ENCODE results near the gene ABTB2.

DNA sequence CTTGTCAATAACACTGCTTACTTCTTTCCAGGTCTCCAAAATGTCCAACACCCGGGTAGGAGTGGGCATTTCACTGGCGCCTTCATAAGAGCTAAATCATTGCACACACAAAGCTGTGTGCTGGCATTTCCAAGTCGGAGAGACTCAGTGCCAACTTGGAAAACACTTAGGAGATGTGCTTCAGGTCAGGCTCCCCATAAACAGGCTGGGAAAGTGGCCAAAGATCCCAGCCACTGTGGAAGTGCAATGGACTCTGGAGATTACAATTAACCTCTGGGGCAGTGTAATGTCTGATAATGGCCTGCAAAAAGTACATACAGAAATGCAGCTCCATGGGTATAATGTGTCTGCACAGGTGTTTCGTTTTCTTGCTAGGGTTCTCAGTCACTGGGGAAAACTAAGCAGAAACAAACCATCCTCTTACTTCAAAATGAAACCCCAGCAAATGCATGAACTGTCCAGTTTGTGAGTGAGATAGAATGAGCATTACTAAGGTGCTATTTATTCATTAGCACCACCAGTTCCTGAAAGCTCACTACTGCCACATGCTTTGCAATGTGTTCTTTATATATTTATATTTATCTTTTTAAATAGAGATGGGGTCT, 79.0 kb downstream of the ABTB2 start:
- no peak for TF ChIP-seq MAZ (IDR thresholded peaks at IDR 0.05; ENCODE audit: borderline replicate concordance, low read depth, low read length)
- no peak for TF ChIP-seq CTCF (IDR thresholded peaks at IDR 0.05)
- TF ChIP-seq ELK1 (IDR thresholded peaks at IDR 0.05; ENCODE audit: low read depth, low read length), result no peak
- no peak for TF ChIP-seq POLR2A (IDR thresholded peaks at IDR 0.05; ENCODE audit: low read length)
- no peak for TF ChIP-seq SREBF2 (IDR thresholded peaks at IDR 0.05)
- no peak for TF ChIP-seq EP300 (IDR thresholded peaks at IDR 0.05)
- TF ChIP-seq RFX5 (IDR thresholded peaks at IDR 0.05), result no peak
- no peak for TF ChIP-seq POLR2AphosphoS2 (conservative IDR thresholded peaks at IDR 0.05; ENCODE audit: low read length)
- no peak for TF ChIP-seq RAD21 (conservative IDR thresholded peaks at IDR 0.05 in 1 of 2, IDR thresholded peaks at IDR 0.05 in 1 of 2)
- no peak for TF ChIP-seq REST (IDR thresholded peaks at IDR 0.05)

Data from A549 (cell line).